ENCODE measurements around the gene DBP. TPM values are rescaled to one million over a fixed set of nuclear protein-coding genes. Genes with fewer than 3 reads are reported as not detected.

DBP gene
- total and polyA plus RNA-seq, 2 experiments from 2014 or later = 5.7 to 6.3 TPM

GRCh38 chr19:48654299-48655059, 17.3 kb upstream of the DBP start:
- H3F3A ChIP-seq (replicated peaks; ENCODE audit: low read depth) = no peaks in the 10 kb centered on the region
- H3K36me3 ChIP-seq (ENCODE audit: insufficient read depth) = no peaks in the 10 kb centered on the region
- H3K4me3 ChIP-seq = no peak overlapping the region
- peak overlapping the region; percentile 81; the same call in 1 of the 2 replicates for H2AFZ ChIP-seq
- peaks cover 3% of the 10 kb centered on the region; the same call in 1 of the 3 replicates for H3K9me3 Mint-ChIP-seq
- no peak overlapping the region for H3K4me3 Mint-ChIP-seq
- H3K27me3 ChIP-seq (ENCODE audit: insufficient read depth) = no peaks in the 10 kb centered on the region
- H3K36me3 Mint-ChIP-seq (ENCODE audit: low read depth) = no peaks in the 10 kb centered on the region; the same call in 1 of the 3 replicates
- no peaks in the 10 kb centered on the region for H3K4me1 ChIP-seq (ENCODE audit: insufficient read depth)
- no peak overlapping the region for H3K27ac ChIP-seq (ENCODE audit: low read depth)
- DNase-seq (ENCODE audit: low spot score) (no peak), ATAC-seq (no peak)
- TF ChIP-seq ZNF331 (CRISPR knock-in tag; IDR thresholded peaks at IDR 0.05; ENCODE audit: low read depth) = no peak
- no peak for TF ChIP-seq ZNF114 (CRISPR knock-in tag; IDR thresholded peaks at IDR 0.05)
- TF ChIP-seq, protein P1, sequence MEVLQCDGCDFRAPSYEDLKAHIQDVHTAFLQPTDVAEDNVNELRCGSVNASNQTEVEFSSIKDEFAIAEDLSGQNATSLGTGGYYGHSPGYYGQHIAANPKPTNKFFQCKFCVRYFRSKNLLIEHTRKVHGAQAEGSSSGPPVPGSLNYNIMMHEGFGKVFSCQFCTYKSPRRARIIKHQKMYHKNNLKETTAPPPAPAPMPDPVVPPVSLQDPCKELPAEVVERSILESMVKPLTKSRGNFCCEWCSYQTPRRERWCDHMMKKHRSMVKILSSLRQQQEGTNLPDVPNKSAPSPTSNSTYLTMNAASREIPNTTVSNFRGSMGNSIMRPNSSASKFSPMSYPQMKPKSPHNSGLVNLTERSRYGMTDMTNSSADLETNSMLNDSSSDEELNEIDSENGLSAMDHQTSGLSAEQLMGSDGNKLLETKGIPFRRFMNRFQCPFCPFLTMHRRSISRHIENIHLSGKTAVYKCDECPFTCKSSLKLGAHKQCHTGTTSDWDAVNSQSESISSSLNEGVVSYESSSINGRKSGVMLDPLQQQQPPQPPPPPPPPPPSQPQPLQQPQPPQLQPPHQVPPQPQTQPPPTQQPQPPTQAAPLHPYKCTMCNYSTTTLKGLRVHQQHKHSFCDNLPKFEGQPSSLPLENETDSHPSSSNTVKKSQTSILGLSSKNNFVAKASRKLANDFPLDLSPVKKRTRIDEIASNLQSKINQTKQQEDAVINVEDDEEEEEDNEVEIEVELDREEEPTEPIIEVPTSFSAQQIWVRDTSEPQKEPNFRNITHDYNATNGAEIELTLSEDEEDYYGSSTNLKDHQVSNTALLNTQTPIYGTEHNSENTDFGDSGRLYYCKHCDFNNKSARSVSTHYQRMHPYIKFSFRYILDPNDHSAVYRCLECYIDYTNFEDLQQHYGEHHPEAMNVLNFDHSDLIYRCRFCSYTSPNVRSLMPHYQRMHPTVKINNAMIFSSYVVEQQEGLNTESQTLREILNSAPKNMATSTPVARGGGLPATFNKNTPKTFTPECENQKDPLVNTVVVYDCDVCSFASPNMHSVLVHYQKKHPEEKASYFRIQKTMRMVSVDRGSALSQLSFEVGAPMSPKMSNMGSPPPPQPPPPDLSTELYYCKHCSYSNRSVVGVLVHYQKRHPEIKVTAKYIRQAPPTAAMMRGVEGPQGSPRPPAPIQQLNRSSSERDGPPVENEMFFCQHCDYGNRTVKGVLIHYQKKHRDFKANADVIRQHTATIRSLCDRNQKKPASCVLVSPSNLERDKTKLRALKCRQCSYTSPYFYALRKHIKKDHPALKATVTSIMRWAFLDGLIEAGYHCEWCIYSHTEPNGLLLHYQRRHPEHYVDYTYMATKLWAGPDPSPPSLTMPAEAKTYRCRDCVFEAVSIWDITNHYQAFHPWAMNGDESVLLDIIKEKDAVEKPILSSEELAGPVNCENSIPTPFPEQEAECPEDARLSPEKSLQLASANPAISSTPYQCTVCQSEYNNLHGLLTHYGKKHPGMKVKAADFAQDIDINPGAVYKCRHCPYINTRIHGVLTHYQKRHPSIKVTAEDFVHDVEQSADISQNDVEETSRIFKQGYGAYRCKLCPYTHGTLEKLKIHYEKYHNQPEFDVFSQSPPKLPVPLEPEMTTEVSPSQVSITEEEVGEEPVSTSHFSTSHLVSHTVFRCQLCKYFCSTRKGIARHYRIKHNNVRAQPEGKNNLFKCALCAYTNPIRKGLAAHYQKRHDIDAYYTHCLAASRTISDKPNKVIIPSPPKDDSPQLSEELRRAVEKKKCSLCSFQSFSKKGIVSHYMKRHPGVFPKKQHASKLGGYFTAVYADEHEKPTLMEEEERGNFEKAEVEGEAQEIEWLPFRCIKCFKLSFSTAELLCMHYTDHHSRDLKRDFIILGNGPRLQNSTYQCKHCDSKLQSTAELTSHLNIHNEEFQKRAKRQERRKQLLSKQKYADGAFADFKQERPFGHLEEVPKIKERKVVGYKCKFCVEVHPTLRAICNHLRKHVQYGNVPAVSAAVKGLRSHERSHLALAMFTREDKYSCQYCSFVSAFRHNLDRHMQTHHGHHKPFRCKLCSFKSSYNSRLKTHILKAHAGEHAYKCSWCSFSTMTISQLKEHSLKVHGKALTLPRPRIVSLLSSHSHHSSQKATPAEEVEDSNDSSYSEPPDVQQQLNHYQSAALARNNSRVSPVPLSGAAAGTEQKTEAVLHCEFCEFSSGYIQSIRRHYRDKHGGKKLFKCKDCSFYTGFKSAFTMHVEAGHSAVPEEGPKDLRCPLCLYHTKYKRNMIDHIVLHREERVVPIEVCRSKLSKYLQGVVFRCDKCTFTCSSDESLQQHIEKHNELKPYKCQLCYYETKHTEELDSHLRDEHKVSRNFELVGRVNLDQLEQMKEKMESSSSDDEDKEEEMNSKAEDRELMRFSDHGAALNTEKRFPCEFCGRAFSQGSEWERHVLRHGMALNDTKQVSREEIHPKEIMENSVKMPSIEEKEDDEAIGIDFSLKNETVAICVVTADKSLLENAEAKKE (CRISPR knock-in tag; IDR thresholded peaks at IDR 0.05) = no peak
- TF ChIP-seq JUNB (IDR thresholded peaks at IDR 0.05; ENCODE audit: unreplicated experiment) = no peak
- no peak for TF ChIP-seq STAT1 (IDR thresholded peaks at IDR 0.05; ENCODE audit: unreplicated experiment)
- H4K20me1 ChIP-seq (replicated peaks; ENCODE audit: insufficient read depth) = no peaks in the 10 kb centered on the region
- H3K4me2 ChIP-seq = no peak overlapping the region
- H3K4me1 Mint-ChIP-seq = peaks cover 11% of the 10 kb centered on the region
- H3K9me2 ChIP-seq (ENCODE audit: insufficient read depth) = no peaks in the 10 kb centered on the region
- H3K27ac Mint-ChIP-seq = no peak overlapping the region
- H3K27me3 Mint-ChIP-seq (ENCODE audit: insufficient read depth, low read depth, poor library complexity) = peaks cover 9% of the 10 kb centered on the region
- H3K79me2 ChIP-seq (replicated peaks; ENCODE audit: insufficient read depth) = no peaks in the 10 kb centered on the region

- ATAC-seq = no peak
- DNase-seq (ENCODE audit: low spot score) = no peak
- peaks cover 3% of the 10 kb centered on the region; the same call in 1 of the 3 replicates for H3K9me3 Mint-ChIP-seq
- no peak for TF ChIP-seq EZH2phosphoT487 (IDR thresholded peaks at IDR 0.05; ENCODE audit: unreplicated experiment)
- no peak for TF ChIP-seq CREB1 (CRISPR knock-in tag; IDR thresholded peaks at IDR 0.05; ENCODE audit: low read depth)
Measured at GRCh38 chr19:48651683-48652048, 14.5 kb upstream of the DBP start.

More at GRCh38 chr19:48651683-48652048, 14.5 kb upstream of the DBP start:
- Histone ChIP-seq H3K4me3 (no peak overlapping the region), H3K36me3 (ENCODE audit: insufficient read depth) (no peaks in the 10 kb centered on the region), H3K4me1 (ENCODE audit: insufficient read depth) (no peaks in the 10 kb centered on the region), H3K27me3 (ENCODE audit: insufficient read depth) (no peaks in the 10 kb centered on the region), H3K4me2 (no peak overlapping the region), H2AFZ (peak overlapping the region; percentile 52; the same call in 1 of the 2 replicates), H3K79me2 (replicated peaks; ENCODE audit: insufficient read depth) (no peaks in the 10 kb centered on the region), H3K9me2 (ENCODE audit: insufficient read depth) (no peaks in the 10 kb centered on the region), H3F3A (replicated peaks; ENCODE audit: low read depth) (0 out of 2 replicates have a peak, but pooled peaks cover 2% of the 10 kb centered on the region), H4K20me1 (replicated peaks; ENCODE audit: insufficient read depth) (no peaks in the 10 kb centered on the region), H3K27ac (ENCODE audit: low read depth) (no peak overlapping the region)
- H3K4me1 Mint-ChIP-seq = peaks cover 11% of the 10 kb centered on the region
- no peaks in the 10 kb centered on the region; the same call in 1 of the 3 replicates for H3K36me3 Mint-ChIP-seq (ENCODE audit: low read depth)
- H3K4me3 Mint-ChIP-seq = no peak overlapping the region
- H3K27ac Mint-ChIP-seq = no peak overlapping the region
- H3K27me3 Mint-ChIP-seq (ENCODE audit: insufficient read depth, low read depth, poor library complexity) = peaks cover 9% of the 10 kb centered on the region

Data from GM23338 (cell line).